ENCODE data around the gene SLC1A3. TPM values are rescaled to one million over a fixed set of nuclear protein-coding genes. Genes with fewer than 3 reads are reported as not detected.

Gene SLC1A3
- total and polyA plus RNA-seq, 2 donors (not counting 1 experiment from before 2014, with no cell fraction given): 0.37 TPM; not detected in 1

DNA sequence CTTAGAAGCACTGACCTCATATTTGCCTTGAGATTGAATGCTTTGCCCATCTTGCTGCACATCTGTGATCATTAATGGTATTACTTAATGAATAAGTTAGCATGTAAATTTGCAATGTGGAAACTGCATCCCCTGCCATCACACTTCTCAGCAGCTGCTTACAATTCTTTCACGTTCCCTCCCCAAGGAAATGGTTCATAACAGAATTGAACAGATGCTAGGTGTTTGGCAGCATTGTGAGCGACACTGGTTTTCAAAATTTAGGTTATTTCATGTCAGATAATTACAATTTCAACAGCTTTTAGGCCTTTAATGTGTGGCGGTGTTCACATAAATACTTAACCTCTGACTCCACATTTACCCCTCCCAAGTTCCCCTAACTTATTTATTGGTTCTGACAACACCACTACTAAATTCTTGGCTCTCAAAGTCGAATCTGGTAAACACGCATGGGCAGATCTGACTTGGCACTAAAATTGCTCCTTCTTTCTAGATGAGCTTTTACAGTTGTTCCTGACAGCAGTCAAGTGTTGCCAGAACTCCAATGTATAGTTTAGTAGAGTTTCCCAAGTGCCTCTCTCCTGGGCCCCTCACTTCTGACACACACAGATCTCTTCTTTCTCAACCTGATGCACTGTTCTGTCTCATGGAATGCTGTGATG, 46.8 kb downstream of the SLC1A3 start:
- Histone ChIP-seq H3K9ac (ENCODE audit: low read length) (no peak overlapping the region), H3K27ac (ENCODE audit: low read length in 2 of 2) (no peak overlapping the region), H4K20me1 (ENCODE audit: control insufficient read depth, insufficient read depth, low read length, poor library complexity, severe bottlenecking) (no peaks in the 10 kb centered on the region), H3K79me2 (ENCODE audit: control insufficient read depth, insufficient read depth, low read length) (no peaks in the 10 kb centered on the region), H2AFZ (ENCODE audit: insufficient read depth, low read depth, low read length, poor library complexity, severe bottlenecking) (no peak overlapping the region), H3K4me1 (ENCODE audit: control insufficient read depth in 2 of 2, insufficient read depth in 2 of 2, low read length in 2 of 2) (no peaks in the 10 kb centered on the region), H3K4me2 (replicated peaks; ENCODE audit: low read depth, low read length, poor library complexity, severe bottlenecking) (no peak overlapping the region), H3K27me3 (replicated peaks in 1 of 4; ENCODE audit: control extremely low read depth in 1 of 4, control insufficient read depth in 3 of 4, insufficient read depth in 4 of 4, low read length in 3 of 4) (peaks cover 0 to 9% (median 5%) of the 10 kb centered on the region in 4 experiments), H3K36me3 (replicated peaks in 1 of 2; ENCODE audit: control extremely low read depth in 1 of 2, control insufficient read depth in 1 of 2, extremely low read depth in 1 of 2, insufficient read depth in 2 of 2, low read length in 1 of 2) (no peaks in the 10 kb centered on the region), H3K9me3 (ENCODE audit: control extremely low read depth in 1 of 3, control insufficient read depth in 2 of 3, insufficient read depth in 1 of 3, low read length in 2 of 3) (no peaks in the 10 kb centered on the region), H3K4me3 (ENCODE audit: control extremely low read depth in 1 of 5, extremely low read depth in 1 of 5, insufficient read depth in 1 of 5, low read depth in 2 of 5, low read length in 4 of 5) (no peak overlapping the region)
- ChIA-PET CTCF (no interaction called here), POLR2A (no interaction called here)
- no peak for ATAC-seq (ENCODE audit: low read depth)
- no peaks in the 10 kb centered on the region for H3K9me3 Mint-ChIP-seq (ENCODE audit: insufficient read depth)
- peaks cover 37% of the 10 kb centered on the region for H3K27me3 Mint-ChIP-seq
- no peak overlapping the region for H3K4me3 Mint-ChIP-seq
- no peak for DNase-seq
- 94% methylated on average over 2 of the region's 5 CpGs for WGBS (ENCODE audit: insufficient coverage)
- TF ChIP-seq CTCF (IDR thresholded peaks at IDR 0.05) (no peak), EZH2 (IDR thresholded peaks at IDR 0.05; ENCODE audit: borderline replicate concordance, insufficient read depth, low read depth, low read length, poor library complexity, severe bottlenecking) (no peak)
- H3K27ac Mint-ChIP-seq: no peak overlapping the region
- no peaks in the 10 kb centered on the region for H3K4me1 Mint-ChIP-seq
- intact Hi-C loops (cut with micrococcal nuclease): no loop called here

- no peak overlapping the region for H3K27ac ChIP-seq (ENCODE audit: low read length in 2 of 2)
- H3K27ac Mint-ChIP-seq: no peak overlapping the region
- H3K79me2 ChIP-seq (ENCODE audit: control insufficient read depth, insufficient read depth, low read length): no peaks in the 10 kb centered on the region
- H3K9me3 Mint-ChIP-seq (ENCODE audit: insufficient read depth): no peaks in the 10 kb centered on the region
- no peaks in the 10 kb centered on the region for H4K20me1 ChIP-seq (ENCODE audit: control insufficient read depth, insufficient read depth, low read length, poor library complexity, severe bottlenecking)
- ChIA-PET CTCF (no interaction called here), POLR2A (no interaction called here)
- 100% methylated on average over 1 of the region's 3 CpGs for WGBS (ENCODE audit: insufficient coverage)
- no peaks in the 10 kb centered on the region for H3K36me3 ChIP-seq (replicated peaks in 1 of 2; ENCODE audit: control extremely low read depth in 1 of 2, control insufficient read depth in 1 of 2, extremely low read depth in 1 of 2, insufficient read depth in 2 of 2, low read length in 1 of 2)
- H3K4me1 ChIP-seq (ENCODE audit: control insufficient read depth in 2 of 2, insufficient read depth in 2 of 2, low read length in 2 of 2): no peaks in the 10 kb centered on the region
- H3K4me2 ChIP-seq (replicated peaks; ENCODE audit: low read depth, low read length, poor library complexity, severe bottlenecking): no peak overlapping the region
- no peak overlapping the region for H3K4me3 ChIP-seq (ENCODE audit: control extremely low read depth in 1 of 5, extremely low read depth in 1 of 5, insufficient read depth in 1 of 5, low read depth in 2 of 5, low read length in 4 of 5)
- H3K27me3 ChIP-seq (replicated peaks in 1 of 4; ENCODE audit: control extremely low read depth in 1 of 4, control insufficient read depth in 3 of 4, insufficient read depth in 4 of 4, low read length in 3 of 4): peaks cover 0 to 8% (median 5%) of the 10 kb centered on the region in 4 experiments
- no peaks in the 10 kb centered on the region for H3K4me1 Mint-ChIP-seq
- no peaks in the 10 kb centered on the region for H3K9me3 ChIP-seq (ENCODE audit: control extremely low read depth in 1 of 3, control insufficient read depth in 2 of 3, insufficient read depth in 1 of 3, low read length in 2 of 3)
- DNase-seq (no peak), ATAC-seq (ENCODE audit: low read depth) (no peak)
- no peak overlapping the region for H3K9ac ChIP-seq (ENCODE audit: low read length)
- H3K27me3 Mint-ChIP-seq: peaks cover 34% of the 10 kb centered on the region
- intact Hi-C loops (cut with micrococcal nuclease): no loop called here
- no peak overlapping the region for H2AFZ ChIP-seq (ENCODE audit: insufficient read depth, low read depth, low read length, poor library complexity, severe bottlenecking)
- TF ChIP-seq CTCF (IDR thresholded peaks at IDR 0.05): no peak
- no peak overlapping the region for H3K4me3 Mint-ChIP-seq
Measured at GRCh38 chr5:36654564-36654963, 48.2 kb downstream of the SLC1A3 start.

All from B cell (primary cell).